Measurements from ENCODE around the gene SDE2.

- no peak for TF ChIP-seq CTCF (IDR thresholded peaks at IDR 0.05)
- TF ChIP-seq EP300 (IDR thresholded peaks at IDR 0.05): no peak
These were observed 42.3 kb upstream of the SDE2 start for GRCh38 chr1:226041419-226041818.

Measured in ovary (tissue), 3 donors.